K562 (cell line): ENCODE data around the gene SCAMP5. TPM values are rescaled to one million over a fixed set of nuclear protein-coding genes. Genes with fewer than 3 reads are reported as not detected.

ENCODE experiments used
- BHLHE40 ChIP-seq: IDR thresholded peaks from 2 replicates; pipeline ENCODE4 v1.6.1; 2011; ENCODE audit warnings: low read length, improper control_type of control experiment
- DMBX1 ChIP-seq: fragments of 250-450 bp; sonication (Bioruptor Pico); IDR thresholded peaks from 2 replicates; pipeline ENCODE4 v1.8.0; 2022; ENCODE audit warnings: inconsistent platforms, mild to moderate bottlenecking, moderate library complexity, borderline replicate concordance
- ESRRA ChIP-seq: fragments of 450-650 bp; IDR thresholded peaks from 2 replicates; pipeline ENCODE4 v1.6.1; 2014; ENCODE audit warnings: low read depth, mild to moderate bottlenecking, moderate library complexity, borderline replicate concordance
- GABPB1 ChIP-seq: sonication (generic); formaldehyde crosslinking; IDR thresholded peaks from 2 replicates; pipeline ENCODE4 v1.8.0; 2022; ENCODE audit warnings: mild to moderate bottlenecking, missing genetic modification reagents
- HMG20B ChIP-seq: fragments of 250-450 bp; sonication (Bioruptor Pico); IDR thresholded peaks from 2 replicates; pipeline ENCODE4 v1.5.0; 2021; ENCODE audit warnings: mild to moderate bottlenecking
- KDM5B ChIP-seq: fragments of 200-600 bp; sonication (generic); IDR thresholded peaks from 2 replicates; pipeline ENCODE4 v1.6.1; 2012; ENCODE audit warnings: low read depth, mild to moderate bottlenecking, moderate library complexity, low read length, control low read depth, inconsistent platforms; ENCODE audit not compliant: insufficient replicate concordance
- KLF10 ChIP-seq: fragments of 250-450 bp; sonication (Bioruptor Pico); IDR thresholded peaks from 2 replicates; pipeline ENCODE4 v1.6.1; 2021; ENCODE audit warnings: matching md5 sums
- MCM7 ChIP-seq, 2 experiments: fragments of 450-650 bp; IDR thresholded peaks; 2 replicates each; pipeline ENCODE4 v1.6.1; 2016 to 2018
- PRPF4 ChIP-seq: fragments of 200-400 bp; formaldehyde crosslinking; IDR thresholded peaks from one replicate; pipeline ENCODE4 v1.6.1; 2017; ENCODE audit warnings: low read length, low read depth, mild to moderate bottlenecking; ENCODE audit not compliant: insufficient read depth, poor library complexity, severe bottlenecking
- RFX7 ChIP-seq: fragments of 250-450 bp; sonication (Bioruptor Pico); IDR thresholded peaks from 2 replicates; pipeline ENCODE4 v1.5.1; 2021; ENCODE audit warnings: mild to moderate bottlenecking
- SMAD4 ChIP-seq: fragments of 250-450 bp; sonication (Bioruptor Pico); conservative IDR thresholded peaks from 2 replicates; pipeline ENCODE4 v1.8.0; 2021; ENCODE audit warnings: inconsistent platforms, mild to moderate bottlenecking, moderate library complexity
- SMARCA4 ChIP-seq: fragments of 450-650 bp; IDR thresholded peaks from 2 replicates; pipeline ENCODE4 v1.6.1; 2016
- SRSF1 ChIP-seq: fragments of 200-400 bp; formaldehyde crosslinking; IDR thresholded peaks from 2 replicates; pipeline ENCODE4 v1.6.1; 2017; ENCODE audit warnings: mild to moderate bottlenecking, low read depth, low read length, moderate library complexity
- STAG1 ChIP-seq: sonication (generic); formaldehyde crosslinking; IDR thresholded peaks from 2 replicates; pipeline ENCODE4 v1.5.0; 2020; ENCODE audit warnings: missing genetic modification reagents, borderline replicate concordance
- TRIM28 ChIP-seq: fragments of 450-650 bp; IDR thresholded peaks from 2 replicates; pipeline ENCODE4 v1.6.1; 2017
- ZNF124 ChIP-seq: sonication (generic); formaldehyde crosslinking; IDR thresholded peaks from 2 replicates; pipeline ENCODE4 v1.8.1; 2022; ENCODE audit warnings: missing genetic modification reagents
- polyA plus RNA-seq, 8 experiments: library from polyadenylated mRNA; depleted of rRNA in 4 of 8; stranded (reverse) in 5 of 8; unstranded in 3 of 8; fragments of >200 nt; fragmentation: Nextera tagmentation in 2 of 8; fragmentation: Illumina TruSeq in 1 of 8; extraction: Ambion mirVana in 2 of 8; extraction: Trizol in 1 of 8; gene quantifications; 2 replicates each; pipeline versions ENCODE4 v1.2.1 to v1.2.3, GENCODE V29; 2011 to 2014; ENCODE audit warnings: inconsistent platforms in 1 of 8, missing spikeins in 1 of 8
- total RNA-seq, 7 experiments: library from RNA; depleted of rRNA in 6 of 7; stranded (reverse); fragments of >200 nt in 6 of 7; fragmentation: Illumina TruSeq in 2 of 7; extraction: Trizol in 2 of 7; gene quantifications; 2 replicates each; pipeline versions ENCODE4 v1.2.1 to v1.2.3, GENCODE V29; 2011 to 2021; ENCODE audit warnings: low replicate concordance in 1 of 7
- TF ChIP-seq, protein P1 (sequence below), 3 experiments: IDR thresholded peaks in 2 of 3; conservative IDR thresholded peaks in 1 of 3; 2 replicates each; pipeline ENCODE4 v1.5.1; 2011 to 2012; ENCODE audit warnings: low read length in 3 of 3, mild to moderate bottlenecking in 3 of 3, control low read depth in 2 of 3, improper control_type of control experiment in 1 of 3, inconsistent platforms in 1 of 3, low read depth in 1 of 3, mixed read lengths in 1 of 3, moderate library complexity in 1 of 3; ENCODE audit not compliant: insufficient read depth in 2 of 3
- TF ChIP-seq, protein P2 (sequence below), 2 experiments: fragments of 450-650 bp; IDR thresholded peaks; 2 replicates each; pipeline ENCODE4 v1.6.1; 2018; ENCODE audit warnings: mild to moderate bottlenecking in 2 of 2, low read depth in 1 of 2; ENCODE audit not compliant: partially characterized antibody in 2 of 2
- TF ChIP-seq, protein P3 (sequence below): fragments of 450-650 bp; IDR thresholded peaks from 2 replicates; pipeline ENCODE4 v1.6.1; 2014; ENCODE audit warnings: low read depth, mild to moderate bottlenecking, moderate library complexity, borderline replicate concordance

The SCAMP5 gene
- total and polyA plus RNA-seq, 9 of the 15 experiments (the other 6 are each of a cell fraction or from before 2014, with no cell fraction given): 0.09 to 0.29 (median 0.19) TPM; not detected in 5

DNA sequence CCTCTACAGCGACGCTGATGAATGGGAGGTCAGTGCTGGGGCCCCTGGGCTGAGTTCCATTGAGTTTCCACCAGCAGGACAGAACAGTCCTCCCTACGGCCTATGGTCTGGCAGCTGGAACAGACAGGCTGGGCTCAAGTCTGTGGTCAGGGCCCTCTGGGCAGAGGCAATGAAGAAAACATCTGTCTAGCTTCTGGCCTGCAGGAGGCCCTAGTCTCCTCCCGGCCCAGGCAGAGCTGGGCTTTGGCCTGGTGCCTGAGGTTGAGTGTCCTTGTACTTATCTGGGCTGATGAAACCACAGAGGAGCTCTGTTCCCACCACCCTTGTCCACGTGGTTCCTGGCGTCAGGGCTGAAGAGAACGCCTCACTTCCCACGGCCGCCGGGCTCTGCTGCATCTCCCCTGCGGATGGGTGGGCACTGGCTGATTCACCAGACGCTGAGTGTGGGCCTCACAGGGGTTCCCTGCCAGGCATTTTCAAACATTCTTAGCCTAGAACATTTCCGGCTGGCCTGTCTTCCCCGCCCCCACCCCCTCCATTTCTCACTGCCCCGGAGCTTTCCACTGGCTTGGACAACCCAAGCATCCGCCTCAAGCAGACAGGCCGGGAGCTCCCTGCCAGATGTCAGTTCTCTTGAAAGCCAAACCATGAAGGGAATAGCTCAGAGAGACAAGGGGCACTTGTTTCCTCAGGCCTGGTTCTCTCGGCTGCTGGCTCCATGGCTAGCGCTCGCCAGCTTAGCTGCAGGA, 48.3 kb downstream of the SCAMP5 start (continued):
- TF ChIP-seq, protein P1, sequence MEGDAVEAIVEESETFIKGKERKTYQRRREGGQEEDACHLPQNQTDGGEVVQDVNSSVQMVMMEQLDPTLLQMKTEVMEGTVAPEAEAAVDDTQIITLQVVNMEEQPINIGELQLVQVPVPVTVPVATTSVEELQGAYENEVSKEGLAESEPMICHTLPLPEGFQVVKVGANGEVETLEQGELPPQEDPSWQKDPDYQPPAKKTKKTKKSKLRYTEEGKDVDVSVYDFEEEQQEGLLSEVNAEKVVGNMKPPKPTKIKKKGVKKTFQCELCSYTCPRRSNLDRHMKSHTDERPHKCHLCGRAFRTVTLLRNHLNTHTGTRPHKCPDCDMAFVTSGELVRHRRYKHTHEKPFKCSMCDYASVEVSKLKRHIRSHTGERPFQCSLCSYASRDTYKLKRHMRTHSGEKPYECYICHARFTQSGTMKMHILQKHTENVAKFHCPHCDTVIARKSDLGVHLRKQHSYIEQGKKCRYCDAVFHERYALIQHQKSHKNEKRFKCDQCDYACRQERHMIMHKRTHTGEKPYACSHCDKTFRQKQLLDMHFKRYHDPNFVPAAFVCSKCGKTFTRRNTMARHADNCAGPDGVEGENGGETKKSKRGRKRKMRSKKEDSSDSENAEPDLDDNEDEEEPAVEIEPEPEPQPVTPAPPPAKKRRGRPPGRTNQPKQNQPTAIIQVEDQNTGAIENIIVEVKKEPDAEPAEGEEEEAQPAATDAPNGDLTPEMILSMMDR (IDR thresholded peaks at IDR 0.05 in 2 of 3, conservative IDR thresholded peaks at IDR 0.05 in 1 of 3; ENCODE audit: insufficient read depth in 2 of 3, low read depth in 1 of 3, low read length in 3 of 3): peak; percentile 78 to 87 (median 82)
- TF ChIP-seq ESRRA (peak; percentile 98), GABPB1 (CRISPR knock-in tag) (peak; percentile 47), BHLHE40 (peak; percentile 54; the same call in 1 of the 2 replicates), TRIM28 (no peak), ZNF124 (no peak), KDM5B (peak; percentile 1), STAG1 (peak; percentile 27; the same call in 1 of the 2 replicates), SMAD4 (CRISPR knock-in tag) (peak; percentile 85), KLF10 (CRISPR knock-in tag) (no peak), SRSF1 (no peak), RFX7 (CRISPR knock-in tag) (no peak), SMARCA4 (0 out of 2 replicates have a peak, but pooled peaks have one; percentile 12), MCM7 (IDR thresholded peaks at IDR 0.05) (no peak), PRPF4 (no peak), DMBX1 (CRISPR knock-in tag) (peak; percentile 80), HMG20B (no peak)
- TF ChIP-seq, protein P2, sequence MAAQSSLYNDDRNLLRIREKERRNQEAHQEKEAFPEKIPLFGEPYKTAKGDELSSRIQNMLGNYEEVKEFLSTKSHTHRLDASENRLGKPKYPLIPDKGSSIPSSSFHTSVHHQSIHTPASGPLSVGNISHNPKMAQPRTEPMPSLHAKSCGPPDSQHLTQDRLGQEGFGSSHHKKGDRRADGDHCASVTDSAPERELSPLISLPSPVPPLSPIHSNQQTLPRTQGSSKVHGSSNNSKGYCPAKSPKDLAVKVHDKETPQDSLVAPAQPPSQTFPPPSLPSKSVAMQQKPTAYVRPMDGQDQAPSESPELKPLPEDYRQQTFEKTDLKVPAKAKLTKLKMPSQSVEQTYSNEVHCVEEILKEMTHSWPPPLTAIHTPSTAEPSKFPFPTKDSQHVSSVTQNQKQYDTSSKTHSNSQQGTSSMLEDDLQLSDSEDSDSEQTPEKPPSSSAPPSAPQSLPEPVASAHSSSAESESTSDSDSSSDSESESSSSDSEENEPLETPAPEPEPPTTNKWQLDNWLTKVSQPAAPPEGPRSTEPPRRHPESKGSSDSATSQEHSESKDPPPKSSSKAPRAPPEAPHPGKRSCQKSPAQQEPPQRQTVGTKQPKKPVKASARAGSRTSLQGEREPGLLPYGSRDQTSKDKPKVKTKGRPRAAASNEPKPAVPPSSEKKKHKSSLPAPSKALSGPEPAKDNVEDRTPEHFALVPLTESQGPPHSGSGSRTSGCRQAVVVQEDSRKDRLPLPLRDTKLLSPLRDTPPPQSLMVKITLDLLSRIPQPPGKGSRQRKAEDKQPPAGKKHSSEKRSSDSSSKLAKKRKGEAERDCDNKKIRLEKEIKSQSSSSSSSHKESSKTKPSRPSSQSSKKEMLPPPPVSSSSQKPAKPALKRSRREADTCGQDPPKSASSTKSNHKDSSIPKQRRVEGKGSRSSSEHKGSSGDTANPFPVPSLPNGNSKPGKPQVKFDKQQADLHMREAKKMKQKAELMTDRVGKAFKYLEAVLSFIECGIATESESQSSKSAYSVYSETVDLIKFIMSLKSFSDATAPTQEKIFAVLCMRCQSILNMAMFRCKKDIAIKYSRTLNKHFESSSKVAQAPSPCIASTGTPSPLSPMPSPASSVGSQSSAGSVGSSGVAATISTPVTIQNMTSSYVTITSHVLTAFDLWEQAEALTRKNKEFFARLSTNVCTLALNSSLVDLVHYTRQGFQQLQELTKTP (IDR thresholded peaks at IDR 0.05; ENCODE audit: low read depth in 1 of 2, partially characterized antibody in 2 of 2): peak in 1 of 2 experiments; percentile 41
- TF ChIP-seq, protein P3, sequence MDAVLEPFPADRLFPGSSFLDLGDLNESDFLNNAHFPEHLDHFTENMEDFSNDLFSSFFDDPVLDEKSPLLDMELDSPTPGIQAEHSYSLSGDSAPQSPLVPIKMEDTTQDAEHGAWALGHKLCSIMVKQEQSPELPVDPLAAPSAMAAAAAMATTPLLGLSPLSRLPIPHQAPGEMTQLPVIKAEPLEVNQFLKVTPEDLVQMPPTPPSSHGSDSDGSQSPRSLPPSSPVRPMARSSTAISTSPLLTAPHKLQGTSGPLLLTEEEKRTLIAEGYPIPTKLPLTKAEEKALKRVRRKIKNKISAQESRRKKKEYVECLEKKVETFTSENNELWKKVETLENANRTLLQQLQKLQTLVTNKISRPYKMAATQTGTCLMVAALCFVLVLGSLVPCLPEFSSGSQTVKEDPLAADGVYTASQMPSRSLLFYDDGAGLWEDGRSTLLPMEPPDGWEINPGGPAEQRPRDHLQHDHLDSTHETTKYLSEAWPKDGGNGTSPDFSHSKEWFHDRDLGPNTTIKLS: peak; percentile 80; the same call in 1 of the 2 replicates
